ENCODE measurements around the gene RAD51.

The RAD51 gene

GRCh38 chr15:40776537-40777141, 81.7 kb downstream of the RAD51 start:
- in situ Hi-C loops (cut with HindIII; ENCODE audit: low sequenced_read_pairs), result no loop called here
